ENCODE measurements around the gene PDCD4. TPM values are rescaled to one million over a fixed set of nuclear protein-coding genes. Genes with fewer than 3 reads are reported as not detected.

Gene PDCD4
- total and polyA plus RNA-seq, 2 of the 13 experiments (the other 11 are each of a cell fraction or from before 2014, with no cell fraction given), result 22.8 to 56.2 TPM

DNA sequence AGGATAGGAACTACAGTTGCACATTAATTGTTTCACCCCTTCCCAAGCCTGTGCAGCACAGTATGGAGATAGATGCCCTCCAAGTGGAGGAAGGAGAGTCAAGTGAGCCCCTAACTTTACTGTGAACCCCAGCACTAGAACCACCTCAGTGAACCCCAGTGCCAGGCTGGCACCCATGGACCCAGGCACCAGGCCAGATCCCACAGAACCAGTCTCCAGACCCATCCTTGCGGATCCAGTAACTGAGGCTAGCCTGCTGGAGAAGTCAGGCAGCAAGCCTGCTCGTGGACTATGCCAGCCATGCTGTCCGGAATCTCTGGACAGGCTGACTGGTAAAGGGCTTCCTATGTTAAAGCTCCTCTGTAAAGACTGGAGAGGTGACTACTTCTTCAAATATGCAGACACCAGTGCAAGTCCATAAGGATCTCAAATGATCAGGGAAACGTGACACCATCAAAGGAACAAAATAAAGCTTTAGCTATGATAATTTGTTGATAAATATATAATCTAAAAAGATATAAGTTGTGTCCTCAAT, 75.4 kb downstream of the PDCD4 start:
- H3K9me3 ChIP-seq (ENCODE audit: low read length), result no peaks in the 10 kb centered on the region
- peaks cover 0 to 4% of the 10 kb centered on the region in 2 experiments; a peak in 1 of 5 replicates for H3K36me3 ChIP-seq (replicated peaks in 1 of 2; ENCODE audit: control insufficient read depth in 1 of 2, insufficient read depth in 2 of 2, low read length in 2 of 2)
- CTCF ChIA-PET (ENCODE audit: low intra/inter-chr PET ratio, low total read pairs), result no interaction called here
- ATAC-seq, result no peak; the same call in 2 of the 3 replicates
- POLR2A ChIA-PET, result interaction anchor here (0.8 kb wide), 1 partner anchor 28 kb away, joined by 3 read pairs; the partner anchor contains the start of genes BBIP1 and SHOC2
- WGBS (ENCODE audit: low lambda C conversion rate), result 97% methylated on average over 1 of the region's 4 CpGs
- no peak overlapping the region for H3K9ac ChIP-seq (ENCODE audit: insufficient read depth, low read depth, low read length)
- H3K4me3 ChIP-seq (replicated peaks in 1 of 3; ENCODE audit: insufficient read depth in 1 of 3, low read depth in 2 of 3, low read length in 3 of 3), result no peak overlapping the region
- no peaks in the 10 kb centered on the region for H3K4me1 ChIP-seq (ENCODE audit: insufficient read depth, low read length)
- no peak overlapping the region for H2AFZ ChIP-seq (ENCODE audit: low read length)
- H3K4me2 ChIP-seq (ENCODE audit: low read depth, low read length), result no peak overlapping the region
- in situ Hi-C loops (cut with HindIII; ENCODE audit: extremely low pct_ligation_motif_present, low pct_unique_long_range_greater_than_20kb) (no loop called here), intact Hi-C loops (cut with micrococcal nuclease; ENCODE audit: unreplicated experiment) (no loop called here)
- H3K79me2 ChIP-seq (ENCODE audit: insufficient read depth, low read length), result peaks cover 22% of the 10 kb centered on the region
- H3K27ac ChIP-seq (ENCODE audit: extremely low read length, insufficient read depth, low read length), result no peak overlapping the region
- no TSS peak for BruUV-seq (replicated peaks)
- FAIRE-seq, result no peak
- no peaks in the 10 kb centered on the region for H3K27me3 ChIP-seq (ENCODE audit: control insufficient read depth in 1 of 2, insufficient read depth in 2 of 2, low read length in 2 of 2)
- 0 out of 2 replicates have a peak, but pooled peaks cover 3% of the 10 kb centered on the region for H4K20me1 ChIP-seq (ENCODE audit: insufficient read depth, low read length)
- no peak for DNase-seq (ENCODE audit: low spot score)
- TF ChIP-seq ZXDC (CRISPR knock-in tag; IDR thresholded peaks at IDR 0.05) (no peak), MXD1 (CRISPR knock-in tag; IDR thresholded peaks at IDR 0.05) (no peak), DMAP1 (CRISPR knock-in tag; IDR thresholded peaks at IDR 0.05) (no peak), ZNF317 (CRISPR knock-in tag; IDR thresholded peaks at IDR 0.05) (no peak), GTF3A (CRISPR knock-in tag; conservative IDR thresholded peaks at IDR 0.05) (no peak), ZNF530 (CRISPR knock-in tag; IDR thresholded peaks at IDR 0.05; ENCODE audit: low read depth) (no peak), FOXO1 (CRISPR knock-in tag; IDR thresholded peaks at IDR 0.05) (no peak), ZNF367 (CRISPR knock-in tag; IDR thresholded peaks at IDR 0.05; ENCODE audit: borderline replicate concordance) (no peak), ZNF460 (CRISPR knock-in tag; IDR thresholded peaks at IDR 0.05; ENCODE audit: borderline replicate concordance) (no peak), SATB2 (CRISPR knock-in tag; IDR thresholded peaks at IDR 0.05) (no peak), ZNF124 (CRISPR knock-in tag; IDR thresholded peaks at IDR 0.05) (no peak), KLF16 (CRISPR knock-in tag; IDR thresholded peaks at IDR 0.05) (no peak), IKZF4 (CRISPR knock-in tag; IDR thresholded peaks at IDR 0.05; ENCODE audit: borderline replicate concordance, low read depth, not compliant biosample characterization) (no peak), KIAA2018 (CRISPR knock-in tag; IDR thresholded peaks at IDR 0.05; ENCODE audit: borderline replicate concordance) (no peak)
